Activated CD4-positive, alpha-beta T cell treated with anti-CD3 and anti-CD28 coated beads, Interleukin-2, amount 10 ng/mL, durations not matched to agents 7 days and 5 days (primary cell): Measurements from ENCODE around the gene INSIG2. TPM values are rescaled to one million over a fixed set of nuclear protein-coding genes. Genes with fewer than 3 reads are reported as not detected.

Experiments used
- CTCF ChIA-PET: fragments of 350-600 bp; sonication (Branson Sonifier 250); formaldehyde crosslinking; loops from one replicate; lab custom pipeline; 2021; ENCODE audit warnings: antibody characterized with exemption; lab: Charles Lee
- POLR2A ChIA-PET: fragments of 350-600 bp; sonication (Branson Sonifier 250); formaldehyde crosslinking; loops from one replicate; lab custom pipeline; 2021; ENCODE audit warnings: antibody characterized with exemption; lab: Charles Lee
- DNase-seq: peaks from one replicate; pipeline ENCODE4 v3.0.0-alpha.2; 2020
- H3K27ac Mint-ChIP-seq: one replicate; pipeline ENCODE4 v1.8.0; 2021; ENCODE audit warnings: mild to moderate bottlenecking, moderate library complexity, mixed read lengths
- H3K27me3 Mint-ChIP-seq: one replicate; pipeline ENCODE4 v1.8.0; 2021; ENCODE audit warnings: mixed read lengths
- H3K36me3 Mint-ChIP-seq: one replicate; pipeline ENCODE4 v1.8.0; 2021; ENCODE audit warnings: low read depth, mixed read lengths
- H3K4me1 Mint-ChIP-seq: one replicate; pipeline ENCODE4 v1.8.0; 2021; ENCODE audit warnings: mixed read lengths
- H3K4me3 Mint-ChIP-seq: one replicate; pipeline ENCODE4 v1.8.0; 2021; ENCODE audit warnings: mild to moderate bottlenecking, moderate library complexity, mixed read lengths
- H3K9me3 Mint-ChIP-seq: one replicate; pipeline ENCODE4 v1.8.0; 2021; ENCODE audit warnings: mixed read lengths
- total RNA-seq, 2 experiments: library from RNA; stranded (reverse); gene quantifications; one replicate each; pipeline ENCODE4 v1.2.3, GENCODE V29; 2021

Gene INSIG2
- 10 to 100 TPM; 18.4 to 25.4 TPM for total RNA-seq

GRCh38 chr2:118088051-118089024, at the start of gene INSIG2:
TSS of gene INSIG2 (plus strand) at chr2:118088471. CDS start at chr2:118096557, 8,086 bp downstream.
- Mint-ChIP-seq H3K9me3 (no peaks in the 10 kb centered on the region), H3K4me1 (peaks cover 28% of the 10 kb centered on the region), H3K4me3 (peak within 1 kb of the TSS; percentile 94), H3K36me3 (peaks cover 4% of the 10 kb centered on the region), H3K27ac (peak within 1 kb of the TSS; percentile 91), H3K27me3 (peaks cover 17% of the 10 kb centered on the region)
- POLR2A ChIA-PET = interaction anchor here (0.7 kb wide), 1 partner anchor 17 kb away, joined by 6 read pairs; no protein-coding TSS in a partner anchor
- peak; percentile 93 for DNase-seq
- CTCF ChIA-PET = interaction anchor here (0.9 to 2.7 kb wide), 10 partner anchors 11 to 274 kb away, joined by 3 to 10 read pairs (median 3); partner anchors contain the start of gene DDX18

GRCh38 chr2:118040891-118041290, 47.4 kb upstream of the INSIG2 start:
- Mint-ChIP-seq H3K36me3 (peaks cover 1% of the 10 kb centered on the region), H3K27me3 (peaks cover 58% of the 10 kb centered on the region), H3K4me1 (no peaks in the 10 kb centered on the region), H3K27ac (no peak overlapping the region), H3K9me3 (peaks cover 2% of the 10 kb centered on the region), H3K4me3 (no peak overlapping the region)
- ChIA-PET POLR2A (interaction anchor here (0.5 kb wide), 1 partner anchor 68 kb away, joined by 3 read pairs; no protein-coding TSS in a partner anchor), CTCF (interaction anchor here (0.8 to 1.3 kb wide), 2 partner anchors 8 to 20 kb away, joined by 3 to 5 read pairs; no protein-coding TSS in a partner anchor)
- no peak for DNase-seq

DNA sequence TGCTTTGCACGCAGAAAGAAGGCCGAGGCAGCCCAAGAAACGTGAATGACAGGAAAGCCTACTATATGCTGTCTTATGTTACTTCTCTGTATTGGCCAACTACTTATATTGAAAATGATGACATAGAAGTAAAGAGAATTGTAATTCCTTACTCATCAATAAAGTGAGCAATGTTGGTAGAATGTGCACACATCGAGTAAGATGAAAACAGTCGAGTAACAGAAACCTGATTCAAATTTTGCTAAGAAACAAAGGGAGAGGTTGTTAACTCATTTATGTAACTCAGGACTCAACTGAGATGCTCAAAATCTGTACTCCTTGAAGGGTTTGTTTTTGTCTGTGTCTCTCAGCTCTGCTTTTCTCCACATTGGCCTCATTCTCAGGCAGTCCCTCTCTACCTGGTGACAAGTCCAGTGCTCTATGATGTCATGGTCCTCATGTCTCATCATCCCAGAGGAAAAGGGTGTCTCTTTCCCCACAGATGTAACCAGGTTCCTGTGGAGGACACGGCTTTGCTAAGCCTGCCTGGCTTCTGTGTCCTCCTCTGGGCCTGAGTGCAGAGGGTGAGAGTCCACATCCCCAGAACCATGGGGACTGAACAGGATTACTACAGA, 44.1 kb upstream of the INSIG2 start:
- no peak overlapping the region for H3K4me3 Mint-ChIP-seq
- no peak for DNase-seq

DNA sequence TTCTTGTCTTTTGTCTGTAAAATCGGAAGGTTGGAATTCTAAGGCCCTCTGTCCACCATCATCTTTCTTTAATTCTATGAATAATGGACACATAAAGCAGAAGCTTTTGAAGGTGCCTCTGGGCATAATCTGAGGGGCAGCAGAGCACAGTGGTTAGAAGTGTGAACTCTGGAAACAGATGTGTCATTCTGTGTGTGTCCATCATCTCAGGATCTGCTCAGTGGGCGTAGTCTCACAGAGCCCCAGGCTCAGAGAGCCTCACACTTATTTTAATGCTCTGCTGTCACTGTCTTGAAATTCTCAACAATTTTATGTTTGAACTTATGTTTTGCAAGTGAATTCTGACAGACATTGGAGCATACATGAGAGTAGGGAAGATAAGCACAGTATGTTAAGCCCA, 43.4 kb upstream of the INSIG2 start:
- POLR2A ChIA-PET = no interaction called here
- no peaks in the 10 kb centered on the region for H3K9me3 Mint-ChIP-seq
- H3K27me3 Mint-ChIP-seq = peaks cover 54% of the 10 kb centered on the region
- no peaks in the 10 kb centered on the region for H3K36me3 Mint-ChIP-seq
- CTCF ChIA-PET = no interaction called here
- H3K4me1 Mint-ChIP-seq = peaks cover 2% of the 10 kb centered on the region
- no peak for DNase-seq
- no peak overlapping the region for H3K4me3 Mint-ChIP-seq
- no peak overlapping the region for H3K27ac Mint-ChIP-seq

More for the DNA sequence above, 44.1 kb upstream of the INSIG2 start:
- ChIA-PET POLR2A (interaction anchor here (0.5 kb wide), 1 partner anchor 201 kb away, joined by 3 read pairs; no protein-coding TSS in a partner anchor), CTCF (no interaction called here)
- Mint-ChIP-seq H3K9me3 (no peaks in the 10 kb centered on the region), H3K36me3 (no peaks in the 10 kb centered on the region), H3K27me3 (peaks cover 55% of the 10 kb centered on the region), H3K27ac (no peak overlapping the region), H3K4me1 (no peaks in the 10 kb centered on the region)

DNA sequence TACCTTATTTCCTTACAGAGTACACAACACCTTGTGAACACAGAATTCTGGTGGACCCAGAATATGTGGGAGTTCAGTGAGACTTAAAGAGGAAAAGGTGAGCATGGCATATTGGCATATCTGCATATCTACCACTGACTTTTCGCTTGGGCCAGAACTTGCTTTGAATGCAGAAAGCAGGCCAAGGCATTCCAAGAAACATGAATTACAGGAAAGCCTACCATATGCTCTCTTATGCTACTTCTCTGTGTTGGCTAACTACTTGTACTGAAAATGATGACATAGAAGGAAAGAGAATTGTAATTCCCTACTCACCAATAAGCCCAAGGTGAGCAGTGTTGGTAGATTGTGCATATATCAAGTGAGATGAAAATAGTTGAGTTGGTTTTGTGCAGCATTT, 43.0 kb upstream of the INSIG2 start:
- Mint-ChIP-seq H3K4me3 (no peak overlapping the region), H3K27ac (no peak overlapping the region), H3K9me3 (no peaks in the 10 kb centered on the region), H3K36me3 (no peaks in the 10 kb centered on the region), H3K4me1 (peaks cover 2% of the 10 kb centered on the region), H3K27me3 (peaks cover 55% of the 10 kb centered on the region)
- DNase-seq = no peak
- POLR2A ChIA-PET = no interaction called here
- CTCF ChIA-PET = interaction anchor here (1.3 to 1.7 kb wide), 2 partner anchors 13 to 810 kb away, joined by 3 to 5 read pairs; no protein-coding TSS in a partner anchor

DNA sequence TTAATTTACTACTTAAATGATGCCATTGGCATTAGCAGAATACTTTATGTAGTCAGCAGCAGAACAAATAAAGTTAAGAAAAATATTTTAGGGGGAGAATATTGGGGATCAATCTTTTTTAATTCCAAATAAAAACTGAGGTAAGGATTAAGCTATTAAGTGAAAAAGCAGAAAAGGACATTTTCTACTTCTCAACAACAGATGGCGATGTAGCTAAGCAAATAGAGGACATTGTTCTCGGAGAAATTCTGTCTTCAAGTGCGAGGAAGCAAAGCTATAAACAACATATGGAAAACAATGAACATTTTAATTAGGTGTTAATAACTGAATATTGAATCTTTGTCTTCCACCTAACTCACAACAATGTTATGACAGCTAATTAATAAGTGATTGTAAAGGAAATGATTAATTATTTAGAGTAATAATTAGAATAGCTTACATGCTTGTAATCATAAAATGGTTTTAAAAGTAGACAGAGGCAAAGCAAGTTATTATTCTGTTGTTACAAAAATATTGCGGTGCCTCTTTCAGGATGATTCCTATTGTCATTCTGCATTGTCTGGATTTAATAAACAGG, 41.5 kb upstream of the INSIG2 start:
- H3K36me3 Mint-ChIP-seq = no peaks in the 10 kb centered on the region
- H3K27me3 Mint-ChIP-seq = peaks cover 57% of the 10 kb centered on the region
- no peaks in the 10 kb centered on the region for H3K9me3 Mint-ChIP-seq
- no peak for DNase-seq
- H3K4me3 Mint-ChIP-seq = no peak overlapping the region
- ChIA-PET POLR2A (no interaction called here), CTCF (interaction anchor here (0.6 to 2.3 kb wide), 9 partner anchors 8 to 809 kb away, joined by 3 to 7 read pairs (median 3); no protein-coding TSS in a partner anchor)
- H3K27ac Mint-ChIP-seq = no peak overlapping the region
- H3K4me1 Mint-ChIP-seq = peaks cover 2% of the 10 kb centered on the region

GRCh38 chr2:118047380-118047826, 40.9 kb upstream of the INSIG2 start:
- ChIA-PET POLR2A (no interaction called here), CTCF (interaction anchor here (0.9 to 2.3 kb wide), 6 partner anchors 15 to 808 kb away, joined by 3 to 7 read pairs (median 3); no protein-coding TSS in a partner anchor)
- Mint-ChIP-seq H3K4me3 (no peak overlapping the region), H3K9me3 (no peaks in the 10 kb centered on the region), H3K36me3 (no peaks in the 10 kb centered on the region), H3K27ac (no peak overlapping the region), H3K4me1 (peaks cover 2% of the 10 kb centered on the region), H3K27me3 (peaks cover 58% of the 10 kb centered on the region)
- no peak for DNase-seq

GRCh38 chr2:118048401-118048800, 39.9 kb upstream of the INSIG2 start:
- peaks cover 2% of the 10 kb centered on the region for H3K4me1 Mint-ChIP-seq
- H3K4me3 Mint-ChIP-seq = no peak overlapping the region
- POLR2A ChIA-PET = no interaction called here
- H3K36me3 Mint-ChIP-seq = no peaks in the 10 kb centered on the region
- CTCF ChIA-PET = interaction anchor here (1.2 to 1.7 kb wide), 2 partner anchors 30 to 807 kb away, joined by 3 read pairs; no protein-coding TSS in a partner anchor
- H3K27me3 Mint-ChIP-seq = peaks cover 55% of the 10 kb centered on the region
- no peaks in the 10 kb centered on the region for H3K9me3 Mint-ChIP-seq
- no peak overlapping the region for H3K27ac Mint-ChIP-seq
- DNase-seq = no peak

- Mint-ChIP-seq H3K27me3 (peaks cover 50% of the 10 kb centered on the region), H3K27ac (no peak overlapping the region), H3K9me3 (no peaks in the 10 kb centered on the region), H3K36me3 (no peaks in the 10 kb centered on the region), H3K4me3 (no peak overlapping the region), H3K4me1 (peaks cover 2% of the 10 kb centered on the region)
- CTCF ChIA-PET = interaction anchor here (1.7 kb wide), 1 partner anchor 29 kb away, joined by 3 read pairs; no protein-coding TSS in a partner anchor
- DNase-seq = no peak
- POLR2A ChIA-PET = no interaction called here
Observed at GRCh38 chr2:118049140-118049815, 39.0 kb upstream of the INSIG2 start.

- no peak for DNase-seq
- no peak overlapping the region for H3K4me3 Mint-ChIP-seq
- H3K27ac Mint-ChIP-seq = no peak overlapping the region
- peaks cover 47% of the 10 kb centered on the region for H3K27me3 Mint-ChIP-seq
- POLR2A ChIA-PET = no interaction called here
- peaks cover 2% of the 10 kb centered on the region for H3K4me1 Mint-ChIP-seq
- CTCF ChIA-PET = no interaction called here
- no peaks in the 10 kb centered on the region for H3K9me3 Mint-ChIP-seq
- no peaks in the 10 kb centered on the region for H3K36me3 Mint-ChIP-seq
Observed at GRCh38 chr2:118049816-118050140, 38.5 kb upstream of the INSIG2 start.

GRCh38 chr2:118050386-118050785, 37.9 kb upstream of the INSIG2 start:
- Mint-ChIP-seq H3K4me1 (peaks cover 2% of the 10 kb centered on the region), H3K9me3 (no peaks in the 10 kb centered on the region), H3K27ac (no peak overlapping the region), H3K4me3 (no peak overlapping the region), H3K27me3 (peaks cover 47% of the 10 kb centered on the region), H3K36me3 (no peaks in the 10 kb centered on the region)
- ChIA-PET POLR2A (no interaction called here), CTCF (interaction anchor here (1.0 kb wide), 1 partner anchor 12 kb away, joined by 3 read pairs; no protein-coding TSS in a partner anchor)
- DNase-seq = no peak

DNA sequence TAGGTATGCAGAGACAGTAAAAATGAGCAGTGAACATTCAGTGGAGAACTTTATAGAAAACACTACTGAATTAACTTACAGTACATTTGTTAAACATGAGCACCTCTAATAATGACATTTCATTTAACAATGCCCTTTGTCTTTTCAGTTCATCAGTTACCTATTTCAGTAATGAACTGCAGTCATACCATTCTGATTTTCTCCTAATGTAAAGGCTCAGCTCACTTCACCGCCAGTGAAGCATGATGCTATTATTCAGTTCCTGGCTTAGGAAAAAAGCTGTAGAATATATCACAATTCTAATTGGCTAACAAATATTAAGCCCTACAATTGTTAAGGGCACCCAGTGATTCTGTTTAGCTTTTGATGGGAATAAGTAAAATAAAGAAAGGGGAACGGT, 37.3 kb upstream of the INSIG2 start:
- Mint-ChIP-seq H3K36me3 (no peaks in the 10 kb centered on the region), H3K27me3 (peaks cover 45% of the 10 kb centered on the region), H3K27ac (no peak overlapping the region), H3K4me3 (no peak overlapping the region), H3K4me1 (peaks cover 2% of the 10 kb centered on the region), H3K9me3 (no peaks in the 10 kb centered on the region)
- CTCF ChIA-PET = interaction anchor here (1.0 kb wide), 1 partner anchor 12 kb away, joined by 3 read pairs; no protein-coding TSS in a partner anchor
- POLR2A ChIA-PET = no interaction called here
- DNase-seq = no peak
